Vagina (tissue), 2 donors: ENCODE measurements around the gene GRM7.

Experiments used
- POLR2A ChIP-seq, 2 donors: fragments of 450-650 bp; IDR thresholded peaks; one replicate each; pipeline ENCODE4 v1.6.1; 2017; ENCODE audit warnings: antibody characterized with exemption in 2 of 2, mild to moderate bottlenecking in 2 of 2, moderate library complexity in 2 of 2
- TF ChIP-seq, protein P1 (sequence below), 3 experiments: fragments of 450-650 bp in 2 of 3; fragments of 200-600 bp in 1 of 3; sonication (generic) in 1 of 3; IDR thresholded peaks; one replicate each; pipeline ENCODE4 v1.5.1; 2017 to 2019; ENCODE audit warnings: antibody characterized with exemption in 3 of 3, mild to moderate bottlenecking in 2 of 3, moderate library complexity in 2 of 3

DNA sequence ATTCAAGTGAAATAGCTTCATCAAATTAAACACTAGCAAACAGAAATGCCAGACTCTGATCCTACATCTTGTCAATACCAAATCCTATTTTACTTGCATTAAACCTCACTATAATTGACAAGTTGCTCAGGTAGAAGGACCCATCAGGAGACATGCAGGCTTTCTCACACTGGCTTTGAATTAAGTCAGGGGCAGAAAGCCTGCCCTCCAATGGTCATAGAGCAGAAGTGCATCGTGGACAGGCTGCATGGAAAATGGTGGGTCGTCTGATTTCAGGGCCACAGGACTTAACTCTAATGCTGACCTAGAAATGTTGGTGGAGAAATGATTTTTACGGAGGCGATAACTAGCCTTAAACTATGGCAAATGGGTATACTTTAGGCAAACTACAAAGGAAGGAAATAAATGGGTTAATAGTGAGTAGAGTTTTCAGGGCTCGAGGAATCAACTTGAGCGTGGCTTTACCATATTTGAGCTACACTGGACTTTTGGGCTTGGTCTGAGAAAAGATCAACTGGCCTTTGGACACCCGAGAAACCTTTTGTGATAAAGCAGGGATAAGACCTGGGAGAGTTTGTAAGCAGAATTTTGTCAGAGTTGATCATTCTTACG, 283.9 kb downstream of the GRM7 start:
- TF ChIP-seq POLR2A (IDR thresholded peaks at IDR 0.05): no peak
- TF ChIP-seq, protein P1, sequence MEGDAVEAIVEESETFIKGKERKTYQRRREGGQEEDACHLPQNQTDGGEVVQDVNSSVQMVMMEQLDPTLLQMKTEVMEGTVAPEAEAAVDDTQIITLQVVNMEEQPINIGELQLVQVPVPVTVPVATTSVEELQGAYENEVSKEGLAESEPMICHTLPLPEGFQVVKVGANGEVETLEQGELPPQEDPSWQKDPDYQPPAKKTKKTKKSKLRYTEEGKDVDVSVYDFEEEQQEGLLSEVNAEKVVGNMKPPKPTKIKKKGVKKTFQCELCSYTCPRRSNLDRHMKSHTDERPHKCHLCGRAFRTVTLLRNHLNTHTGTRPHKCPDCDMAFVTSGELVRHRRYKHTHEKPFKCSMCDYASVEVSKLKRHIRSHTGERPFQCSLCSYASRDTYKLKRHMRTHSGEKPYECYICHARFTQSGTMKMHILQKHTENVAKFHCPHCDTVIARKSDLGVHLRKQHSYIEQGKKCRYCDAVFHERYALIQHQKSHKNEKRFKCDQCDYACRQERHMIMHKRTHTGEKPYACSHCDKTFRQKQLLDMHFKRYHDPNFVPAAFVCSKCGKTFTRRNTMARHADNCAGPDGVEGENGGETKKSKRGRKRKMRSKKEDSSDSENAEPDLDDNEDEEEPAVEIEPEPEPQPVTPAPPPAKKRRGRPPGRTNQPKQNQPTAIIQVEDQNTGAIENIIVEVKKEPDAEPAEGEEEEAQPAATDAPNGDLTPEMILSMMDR (IDR thresholded peaks at IDR 0.05): no peak
